Ureter (tissue), 1 donor: ENCODE results near the gene SHC2. TPM values are rescaled to one million over a fixed set of nuclear protein-coding genes. Genes with fewer than 3 reads are reported as not detected.
"Not testable (repeated sequence)": the region's sequence is repeated elsewhere in the genome, so short reads cannot be mapped to it uniquely, and the experiment has no call there.

Experiments used
- DNase-seq: peaks from one replicate; pipeline ENCODE4 v3.0.0-alpha.2; 2020; ENCODE audit warnings: low spot score
- total RNA-seq: library from RNA; stranded (reverse); gene quantifications from one replicate; pipeline ENCODE4 v1.2.4, GENCODE V29; 2023
- donor health status: DM: yes; HTN: yes; CAD: no.

The SHC2 gene
- total RNA-seq, 1 donor from 2014 or later = 27.6 TPM

DNA sequence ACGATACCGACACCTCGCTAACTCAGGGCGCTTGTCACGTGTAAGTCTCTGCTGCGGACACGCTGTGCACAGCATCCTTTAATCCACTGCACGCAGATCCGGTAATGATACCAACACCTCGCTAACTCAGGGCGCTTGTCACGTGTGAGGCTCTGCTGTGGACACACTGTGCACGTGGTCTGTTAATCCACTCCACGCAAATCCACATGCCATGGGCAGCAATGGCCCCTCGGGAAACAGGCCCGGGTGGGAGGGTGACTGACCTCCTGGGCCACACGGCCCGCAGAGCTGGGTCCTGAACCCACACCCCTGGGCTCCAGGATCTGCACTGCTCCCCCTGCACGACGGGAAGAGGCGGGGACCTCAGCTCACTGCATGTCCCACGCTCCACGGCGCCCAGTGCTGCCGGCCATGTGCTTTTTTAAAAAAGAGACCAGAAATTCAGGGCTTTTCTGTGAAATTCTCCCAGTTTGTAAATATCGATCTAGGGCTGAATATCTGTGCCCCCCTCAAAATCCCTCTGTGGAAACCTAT lies 16.1 kb downstream of the SHC2 start:
- DNase-seq = no peak

DNA sequence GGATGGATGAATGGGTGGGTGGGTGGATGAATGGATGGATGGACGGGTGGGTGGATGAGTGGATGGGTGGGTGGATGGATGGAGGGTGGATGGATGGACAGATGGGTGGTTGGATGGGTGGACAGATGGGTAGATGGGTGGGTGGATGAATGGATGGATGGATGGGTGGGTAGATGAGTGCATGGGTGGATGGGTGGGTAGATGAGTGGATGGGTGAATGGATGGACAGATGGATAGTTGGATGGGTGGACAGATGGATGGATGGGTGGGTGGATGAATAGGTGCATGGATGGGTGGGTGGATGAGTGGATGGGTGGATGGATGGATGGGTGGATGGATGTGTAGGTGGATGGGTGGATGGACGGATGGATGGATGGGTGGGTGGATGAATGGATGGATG lies 17.8 kb downstream of the SHC2 start:
- no peak for DNase-seq

DNA sequence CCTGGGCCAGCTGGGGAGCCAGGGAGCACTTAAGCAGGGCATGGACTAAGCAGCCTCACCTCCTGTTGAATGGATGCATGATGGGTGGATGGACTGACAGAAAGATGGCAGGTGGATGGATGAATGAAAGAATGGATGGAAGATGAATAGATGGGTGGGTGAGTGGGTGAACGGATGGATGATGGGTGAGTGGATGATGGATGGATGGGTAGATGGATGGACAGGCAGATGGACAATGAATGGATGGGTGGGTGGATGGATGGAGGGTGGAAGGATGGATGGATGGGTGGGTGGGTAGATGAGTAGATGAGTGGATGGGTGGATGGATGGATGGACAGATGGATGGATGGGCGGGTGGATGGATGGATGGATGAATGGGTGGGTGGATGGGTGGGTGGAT lies 18.7 kb downstream of the SHC2 start:
- no peak for DNase-seq

DNA sequence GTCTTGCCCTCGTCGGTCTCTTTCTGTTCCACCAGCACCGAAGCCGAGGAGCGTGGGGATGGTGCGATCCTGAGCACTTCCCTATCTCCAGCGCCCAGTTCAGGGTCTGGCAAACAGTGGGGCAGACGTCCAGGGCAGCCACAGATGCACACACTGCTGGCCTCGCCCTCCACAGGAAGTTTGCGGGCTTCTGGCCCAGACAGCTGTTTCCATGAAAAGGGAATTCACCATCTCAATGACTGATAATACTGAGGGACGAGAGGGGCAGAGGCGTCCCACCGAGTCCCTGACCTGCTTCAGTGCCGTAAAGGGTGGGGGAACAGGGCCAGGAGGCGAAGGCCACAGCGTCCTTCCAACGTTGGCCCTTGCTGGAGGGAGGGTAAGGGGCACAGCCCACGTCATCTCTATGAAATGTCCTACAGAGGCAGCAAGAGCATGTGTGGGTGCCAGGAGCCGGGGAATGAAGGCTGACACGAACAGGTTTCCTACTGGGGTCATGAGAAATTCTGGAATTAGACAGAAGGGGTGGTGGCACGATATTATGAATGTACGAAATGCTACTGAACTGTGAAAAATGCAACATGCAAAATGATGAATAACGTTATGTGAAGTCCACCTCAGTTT lies 19.5 kb downstream of the SHC2 start:
- no peak for DNase-seq

DNA sequence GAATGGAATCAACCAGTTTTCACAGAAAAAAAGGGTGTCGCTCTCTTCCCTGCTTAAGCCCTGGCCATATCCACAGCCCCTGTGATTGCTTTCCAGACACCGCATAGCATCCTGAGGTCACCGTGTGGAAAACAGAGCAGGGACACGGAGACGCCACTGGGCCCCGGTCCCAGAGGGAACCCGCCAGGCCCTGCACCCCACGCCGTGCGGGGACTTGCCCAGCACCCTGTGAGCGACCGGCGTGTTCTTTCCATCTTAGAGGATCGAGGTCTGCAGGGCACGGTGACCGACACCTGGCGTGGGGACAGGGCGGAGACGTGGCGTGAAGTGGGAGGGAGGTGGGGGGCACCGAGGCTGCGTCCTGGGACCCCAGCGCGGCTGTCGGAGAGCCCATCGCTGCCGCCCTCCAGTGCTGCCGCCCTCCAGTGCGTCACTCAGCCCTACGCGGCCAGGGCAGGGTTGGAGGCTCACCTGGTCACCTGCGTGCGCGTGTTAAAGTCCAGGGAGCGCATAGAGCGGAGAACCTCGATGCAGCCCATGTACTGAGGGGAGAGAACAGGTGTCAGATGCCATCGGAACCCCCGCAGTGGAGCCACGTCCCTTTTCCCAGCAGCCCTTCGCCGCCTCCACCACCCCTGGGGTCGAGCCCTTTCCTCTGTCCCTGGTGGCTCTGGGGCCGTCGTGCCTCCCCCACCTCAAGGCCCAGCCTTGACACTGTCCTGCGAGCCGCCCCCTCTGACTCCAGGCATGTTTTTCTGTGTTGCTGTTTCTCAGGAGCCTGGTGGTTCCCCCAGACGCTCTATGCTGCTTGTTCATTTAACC lies 20.2 kb downstream of the SHC2 start:
- DNase-seq = no peak

DNA sequence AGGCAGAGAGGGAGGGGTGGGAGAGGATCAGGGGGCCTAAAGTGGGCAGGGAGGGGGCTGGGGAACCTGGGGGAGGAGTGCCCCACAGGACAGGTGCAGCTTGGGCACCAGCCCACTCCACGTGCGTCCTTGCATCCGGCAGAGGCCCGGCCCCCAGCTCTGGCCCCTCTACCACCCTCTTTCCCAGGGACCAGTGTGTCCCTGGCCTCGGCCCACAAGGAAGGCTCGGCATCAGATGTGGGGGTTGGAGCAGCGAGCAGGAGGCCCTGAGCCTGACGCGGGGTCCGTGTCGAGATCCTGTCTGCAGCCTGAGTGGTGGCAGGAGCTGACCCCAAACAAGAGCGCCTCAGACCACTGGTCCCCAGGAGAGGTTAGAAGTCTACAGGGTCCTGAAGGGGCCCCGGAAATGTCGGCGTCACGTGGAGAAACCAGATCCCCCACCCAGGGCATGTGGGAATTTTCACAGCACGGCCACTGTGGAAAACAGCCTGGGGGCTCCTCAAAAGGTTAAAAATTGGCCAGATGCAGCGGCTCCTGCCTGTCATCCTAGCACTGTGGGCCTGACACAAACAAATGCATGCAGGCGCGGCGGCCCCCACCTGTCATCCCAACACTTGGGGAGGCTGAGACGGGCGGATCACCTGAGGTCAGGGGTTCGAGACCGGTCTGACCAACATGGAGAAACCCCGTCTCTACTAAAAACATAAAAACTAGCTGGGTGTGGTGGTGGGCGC lies 21.5 kb downstream of the SHC2 start:
- no peak for DNase-seq

DNA sequence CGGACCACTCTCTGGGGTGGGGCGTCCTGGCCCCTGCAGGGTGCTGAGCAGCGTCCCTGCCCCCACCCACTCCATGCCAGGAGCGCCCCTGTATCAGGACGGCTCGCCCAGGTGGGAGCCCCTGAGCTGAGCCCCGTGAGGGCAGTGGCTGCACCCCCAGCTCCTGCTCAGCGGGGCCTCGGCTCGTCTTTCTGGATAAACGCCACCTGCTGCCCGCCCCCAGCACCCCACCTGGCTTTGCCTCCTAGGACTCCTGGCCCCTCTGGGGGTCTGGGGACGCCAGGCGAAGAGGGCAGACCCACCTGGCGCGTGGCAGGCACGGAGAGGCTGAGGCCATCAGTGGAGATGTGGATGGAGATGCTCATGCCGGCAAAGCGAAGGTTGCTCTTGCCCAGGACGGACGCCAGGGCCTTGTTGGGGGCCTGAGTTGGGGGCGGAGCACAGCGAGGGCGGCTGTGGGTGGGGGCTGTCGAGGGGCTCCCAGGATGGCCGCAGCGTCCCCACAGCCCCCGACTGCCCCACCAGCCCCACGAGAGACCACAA lies 22.3 kb downstream of the SHC2 start:
- no peak for DNase-seq

DNA sequence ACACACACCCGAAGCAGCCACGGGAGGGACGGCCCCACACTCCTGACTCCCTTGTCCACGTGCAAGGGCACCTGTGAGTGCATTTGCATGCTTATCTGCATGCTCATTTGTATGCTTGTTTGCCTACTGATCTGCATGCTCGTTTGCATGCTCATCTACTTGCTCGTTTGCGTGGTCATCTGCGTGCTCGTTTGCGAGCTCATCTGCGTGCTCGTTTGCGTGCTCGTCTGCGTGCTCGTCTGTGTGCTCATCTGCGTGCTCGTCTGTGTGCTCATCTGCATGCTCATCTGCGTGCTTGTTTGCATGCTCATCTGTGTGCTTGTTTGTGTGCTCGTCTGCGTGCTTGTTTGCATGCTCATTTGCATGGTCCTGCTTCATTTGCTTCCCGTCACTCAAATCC lies 23.8 kb downstream of the SHC2 start:
- no peak for DNase-seq

DNA sequence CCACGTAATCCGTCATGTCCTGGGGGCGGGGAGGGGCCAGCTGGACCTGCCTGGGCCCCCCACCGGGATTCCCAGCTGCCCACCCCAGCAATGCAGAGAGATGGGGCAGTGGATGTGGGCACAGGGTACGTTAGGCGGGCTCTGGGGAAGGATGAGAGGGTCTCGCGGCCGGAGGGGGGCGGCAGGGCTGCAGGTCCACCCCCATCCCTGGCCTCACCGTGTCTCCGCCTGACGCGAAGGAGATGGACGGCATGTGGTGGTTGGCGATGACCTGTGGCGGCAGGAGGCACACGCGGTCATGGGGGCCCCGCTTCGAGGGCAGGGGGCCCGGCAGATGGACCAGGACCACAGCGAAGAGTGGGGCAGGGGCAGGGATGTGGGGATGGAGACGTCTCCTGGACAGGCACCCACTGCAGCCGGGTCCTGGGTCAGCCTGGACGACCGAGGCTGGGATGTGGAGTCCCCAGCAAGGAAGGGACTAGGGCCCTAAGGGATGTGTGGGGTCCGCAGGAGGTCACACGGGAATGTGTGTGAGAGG lies 24.4 kb downstream of the SHC2 start:
- DNase-seq = no peak

DNA sequence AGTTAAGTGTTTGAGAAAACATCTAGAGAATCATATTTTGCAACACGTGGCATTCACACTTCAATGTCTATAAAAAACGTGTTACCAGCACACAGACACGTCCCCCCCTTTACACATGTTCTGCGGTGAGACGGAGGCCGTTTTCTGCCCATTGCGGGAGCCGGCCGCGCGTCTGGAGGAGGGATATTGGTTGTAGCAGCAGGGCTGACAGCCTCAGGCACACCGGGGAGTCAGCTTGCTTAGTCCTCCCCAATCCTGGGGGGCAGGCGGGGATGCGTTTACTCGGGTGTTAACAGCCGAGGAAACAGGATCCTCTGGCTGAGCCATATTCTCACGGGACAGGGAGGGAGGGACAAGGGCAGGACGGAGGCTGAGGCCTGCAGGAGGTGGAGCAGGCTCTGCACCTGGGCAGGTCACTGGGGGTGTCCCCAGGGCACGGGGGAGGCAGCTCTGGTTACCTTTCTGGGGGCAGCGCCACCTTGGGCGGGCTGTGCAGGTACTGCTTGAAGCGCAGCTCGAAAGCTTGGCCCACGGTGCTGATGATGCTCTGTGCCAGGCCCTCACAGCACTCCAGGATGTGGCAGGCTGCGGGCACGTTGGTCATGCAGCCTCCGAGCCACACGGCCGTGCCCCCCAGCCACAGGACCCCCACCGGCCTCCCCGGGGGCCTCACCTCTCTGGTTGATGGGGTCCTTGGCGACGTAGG lies 25.0 kb downstream of the SHC2 start:
- DNase-seq = no peak

DNA sequence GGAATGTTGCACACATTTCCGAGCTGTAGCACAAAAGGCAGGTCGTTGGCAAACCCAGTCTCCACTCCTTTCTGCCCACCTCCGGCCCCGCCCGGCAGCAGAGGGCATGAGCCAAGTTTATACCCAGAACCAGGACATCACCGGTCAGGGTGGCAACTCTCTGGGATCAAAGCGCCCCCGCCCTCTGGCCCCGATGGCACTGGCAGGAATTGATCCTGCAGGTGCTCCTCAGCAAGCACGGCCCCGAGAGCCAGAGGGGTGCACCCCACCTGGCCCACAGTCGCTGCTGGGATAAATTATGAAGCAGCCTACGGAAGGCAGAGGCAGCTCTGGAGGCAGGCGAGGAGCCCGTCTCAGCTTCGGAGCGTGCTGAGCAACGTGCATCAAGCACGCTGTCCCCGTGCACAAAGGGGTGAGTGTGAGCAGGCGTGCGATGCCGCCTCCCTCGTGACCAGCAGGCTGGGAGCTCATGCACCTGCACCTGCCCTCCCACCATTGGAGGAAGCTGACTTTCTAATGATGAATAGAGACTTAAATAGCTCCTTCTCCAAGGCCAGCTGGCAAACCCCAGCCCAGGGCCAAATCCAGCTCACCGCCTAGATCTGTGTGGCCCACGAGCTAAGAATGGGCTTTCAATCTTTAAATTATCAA lies 25.7 kb downstream of the SHC2 start:
- no peak for DNase-seq

DNA sequence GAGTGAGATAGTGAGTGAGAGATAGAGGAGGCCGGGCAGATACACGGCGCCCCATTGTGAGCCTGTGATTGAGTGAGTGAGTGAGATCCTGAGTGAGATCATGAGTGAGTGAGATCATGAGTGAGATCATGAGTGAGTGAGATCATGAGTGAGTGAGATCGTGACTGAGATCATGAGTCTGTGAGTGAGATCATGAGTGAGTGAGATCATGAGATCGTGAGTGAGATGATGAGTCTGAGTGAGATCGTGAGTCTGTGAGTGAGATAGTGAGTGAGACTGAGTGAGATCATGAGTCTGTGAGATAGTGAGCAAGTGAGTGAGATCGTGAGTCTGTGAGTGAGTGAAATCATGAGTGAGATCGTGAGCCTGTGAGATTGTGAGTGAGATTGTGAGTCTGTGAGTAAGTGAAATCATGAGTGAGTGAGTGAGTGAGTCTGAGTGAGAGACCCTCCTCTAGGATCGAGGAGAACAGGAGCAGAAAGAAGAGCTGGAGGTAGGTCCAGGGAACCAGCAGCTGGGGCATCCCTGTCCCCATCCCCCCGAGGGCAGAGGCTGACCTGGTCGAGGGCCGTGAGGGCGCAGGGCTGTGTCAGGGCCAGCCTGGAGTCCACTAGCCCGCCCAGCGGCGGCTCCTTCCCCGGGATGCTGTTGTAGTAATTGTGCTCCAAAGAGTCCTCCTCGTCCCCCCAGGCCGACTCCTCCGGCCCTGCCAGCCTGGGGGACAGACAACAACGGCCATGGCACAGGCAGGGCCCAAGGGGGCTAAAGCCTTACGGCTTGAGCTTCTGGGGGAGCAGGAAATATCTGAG lies 26.5 kb downstream of the SHC2 start:
- DNase-seq = no peak

DNA sequence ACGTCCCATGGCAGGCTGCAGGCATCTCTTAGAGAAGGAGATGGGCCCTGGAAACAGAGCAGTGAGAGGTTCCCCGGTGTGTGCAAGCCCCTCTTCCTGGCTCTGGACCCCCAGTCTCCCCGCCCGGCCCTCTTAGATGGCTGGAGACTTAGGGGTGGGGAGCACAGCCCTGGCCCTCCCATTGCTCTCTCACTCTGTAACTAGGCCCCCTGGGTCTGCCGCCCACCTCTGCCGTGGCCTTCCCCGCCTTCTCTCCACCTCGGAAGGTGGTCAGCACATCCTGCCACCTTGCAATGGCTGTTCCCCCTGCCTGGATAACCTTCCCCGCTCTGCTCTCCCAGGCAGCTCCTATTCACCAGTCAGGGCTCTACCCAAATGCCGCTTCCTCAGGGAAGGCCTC lies 30.1 kb downstream of the SHC2 start:
- no peak for DNase-seq

DNA sequence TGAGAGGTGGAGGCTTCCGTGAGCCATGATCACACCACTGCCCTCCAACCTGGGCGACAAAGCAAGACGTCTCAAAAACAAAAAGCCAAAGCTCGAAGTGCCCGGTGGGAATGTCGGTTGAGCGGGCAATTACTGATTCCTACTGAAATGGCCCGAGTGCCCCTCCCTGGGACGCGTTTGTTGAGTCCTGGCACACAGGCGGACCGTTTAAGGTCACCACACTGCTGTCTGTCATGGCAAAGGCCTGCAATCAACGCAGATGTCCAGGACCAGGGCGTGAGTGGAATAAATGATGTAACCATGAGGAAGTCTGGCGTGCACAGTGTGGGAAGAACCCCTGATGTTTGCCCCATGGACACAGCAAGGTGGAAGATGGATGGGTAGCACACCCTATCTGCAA lies 32.7 kb downstream of the SHC2 start:
- DNase-seq = no peak

DNA sequence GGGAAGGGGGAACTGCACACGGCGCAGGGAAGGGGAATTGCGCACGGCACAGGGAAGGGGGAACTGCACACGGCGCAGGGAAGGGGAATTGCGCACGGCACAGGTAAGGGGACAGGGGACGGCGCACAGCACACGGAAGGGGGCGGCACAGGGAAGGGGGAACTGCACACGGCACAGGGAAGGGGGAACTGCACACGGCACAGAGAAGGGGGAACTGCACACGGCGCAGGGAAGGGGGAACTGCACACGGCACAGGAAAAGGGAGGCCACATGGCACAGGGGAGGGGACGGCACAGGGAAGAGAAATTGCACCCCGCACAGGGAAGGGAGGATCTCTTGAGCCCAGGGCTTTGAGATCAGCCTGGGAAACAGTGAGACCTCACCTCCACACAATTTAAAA lies 33.2 kb downstream of the SHC2 start:
- DNase-seq = not testable (repeated sequence)

DNA sequence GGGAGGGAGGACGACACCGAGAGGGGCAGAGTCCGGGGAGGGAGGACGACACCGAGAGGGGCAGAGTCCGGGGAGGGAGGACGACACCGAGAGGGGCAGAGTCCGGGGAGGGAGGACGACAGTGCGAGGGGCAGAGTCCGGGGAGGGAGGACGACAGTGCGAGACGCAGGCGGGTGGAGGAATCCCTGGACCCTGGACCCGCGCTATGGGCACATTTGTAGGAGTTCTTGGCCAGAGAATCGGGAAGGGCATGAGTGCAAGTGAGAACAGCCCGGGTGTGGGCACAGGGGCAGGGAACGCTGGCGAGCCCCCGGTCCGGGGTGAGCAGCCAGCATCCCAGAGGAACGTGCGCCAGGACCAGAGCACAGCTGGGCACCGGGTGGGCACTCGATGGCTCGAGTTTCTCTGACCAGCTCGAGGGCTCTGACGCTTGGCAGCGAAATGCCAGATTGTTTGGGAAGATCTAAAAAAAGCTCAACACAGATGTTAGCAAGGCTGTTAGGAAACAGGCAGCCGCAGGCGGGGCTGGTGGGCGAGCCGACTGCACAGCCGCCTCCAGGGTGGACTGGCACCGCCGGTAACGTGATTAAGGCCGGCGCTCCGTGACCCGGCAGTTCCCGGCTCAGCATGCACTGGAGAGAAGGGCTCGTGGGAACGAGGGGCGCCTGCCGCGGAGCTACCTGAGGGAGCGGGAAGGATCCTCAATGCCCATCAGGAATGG lies 33.9 kb downstream of the SHC2 start:
- no peak for DNase-seq

DNA sequence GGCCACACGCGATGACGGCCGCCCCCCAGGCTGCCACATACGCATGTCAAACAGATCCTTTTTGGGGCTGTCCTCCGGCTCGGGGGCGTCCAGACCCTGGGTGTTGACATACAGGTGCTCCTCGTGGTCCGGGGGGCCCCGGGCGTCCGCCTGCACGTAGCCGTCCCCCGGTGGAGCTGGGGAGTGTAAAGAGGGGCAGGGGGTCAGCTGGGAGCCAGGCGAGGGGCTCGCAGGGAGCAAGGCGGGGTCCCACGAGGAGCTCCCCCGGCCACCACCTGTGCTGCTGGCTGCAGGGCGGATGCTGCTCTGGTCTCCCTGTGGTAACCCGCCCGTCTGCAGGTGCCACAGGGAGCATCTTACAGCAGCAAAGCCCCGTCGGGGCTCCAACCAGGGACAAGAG lies 35.8 kb downstream of the SHC2 start:
- DNase-seq = no peak

DNA sequence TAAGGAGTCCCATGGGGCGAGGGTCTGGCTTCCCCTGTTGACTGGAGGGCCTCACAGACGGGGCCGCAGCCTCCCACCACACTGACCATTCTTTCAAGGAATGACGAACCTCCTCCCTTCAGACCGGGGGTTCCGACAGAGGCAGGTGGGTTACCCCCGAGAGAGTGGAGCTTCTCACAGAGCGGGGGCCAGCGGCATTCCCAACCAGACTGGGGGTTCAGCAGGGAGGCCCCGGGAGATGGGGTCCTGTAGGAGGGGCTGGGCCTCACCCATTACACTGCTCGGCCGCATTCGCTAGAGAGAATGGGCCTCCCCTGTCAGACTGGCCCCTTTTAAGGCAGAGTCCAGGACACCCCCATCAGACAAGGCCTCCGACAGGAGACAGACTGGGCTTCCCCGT lies 36.3 kb downstream of the SHC2 start:
- DNase-seq = no peak

DNA sequence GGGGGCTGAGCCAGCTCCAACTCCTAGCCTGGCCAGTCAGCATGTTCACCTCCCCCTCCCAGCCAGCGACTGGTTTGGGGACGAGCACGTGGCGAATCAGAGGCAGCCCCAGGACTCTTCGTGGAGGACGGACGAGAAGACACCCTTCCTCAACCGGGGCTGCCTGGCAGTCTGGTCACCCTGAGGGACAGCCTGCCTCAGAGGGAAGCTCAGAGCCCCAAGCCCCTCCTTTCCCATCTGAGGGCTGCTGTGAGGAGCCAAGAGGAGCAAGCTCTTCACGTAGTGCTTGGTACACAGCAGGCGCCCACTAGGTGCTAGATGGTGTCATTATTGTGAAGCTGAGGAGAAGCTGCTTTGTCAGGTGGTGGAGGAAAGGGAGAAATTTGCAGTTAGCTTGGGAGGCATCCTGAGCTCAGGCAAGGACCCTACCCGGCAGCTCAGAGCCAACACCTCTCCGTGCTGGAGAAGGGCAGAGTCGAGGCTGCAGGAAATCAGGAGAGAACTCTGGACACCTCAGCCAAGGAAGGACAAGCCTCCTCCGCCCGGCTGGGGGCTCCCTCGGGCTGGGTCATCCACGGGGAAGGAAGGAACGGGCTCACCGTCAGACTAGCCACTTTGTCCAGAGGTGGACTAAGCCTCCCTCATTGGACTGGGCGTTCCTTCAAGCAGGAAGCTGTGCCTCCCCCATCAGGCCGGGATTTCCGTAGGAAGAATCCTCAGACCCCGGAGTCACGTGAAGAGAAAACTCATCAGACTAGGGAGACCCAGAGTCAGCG lies 37.0 kb downstream of the SHC2 start:
- no peak for DNase-seq
